DOHH2 (cell line): Measurements from ENCODE around the gene SUMF1.

Experiments
- H3F3A ChIP-seq: fragments of 200-600 bp; sonication (generic), shearing (Covaris generic); 2 replicates; pipeline ENCODE4 v1.6.0; 2016; ENCODE audit warnings: antibody characterized with exemption, mild to moderate bottlenecking; ENCODE audit not compliant: control insufficient read depth, insufficient read depth
- H3K27ac ChIP-seq: fragments of 200-600 bp; sonication (generic); 2 replicates; pipeline ENCODE4 v1.5.1; 2014; ENCODE audit warnings: low read depth, mild to moderate bottlenecking, low read length, moderate library complexity
- H3K27me3 ChIP-seq: fragments of 200-600 bp; sonication (generic); 2 replicates; pipeline ENCODE4 v1.6.1; 2014; ENCODE audit warnings: mild to moderate bottlenecking, low read length, mixed read lengths; ENCODE audit not compliant: control insufficient read depth
- H3K36me3 ChIP-seq: fragments of 200-600 bp; sonication (generic); 2 replicates; pipeline ENCODE4 v1.6.1; 2014; ENCODE audit warnings: mild to moderate bottlenecking, low read length, moderate library complexity, mixed read lengths; ENCODE audit not compliant: control insufficient read depth
- H3K4me1 ChIP-seq: fragments of 200-600 bp; sonication (generic); 2 replicates; pipeline ENCODE4 v1.6.1; 2014; ENCODE audit warnings: mild to moderate bottlenecking, low read length, mixed read lengths; ENCODE audit not compliant: control insufficient read depth
- H3K4me2 ChIP-seq: fragments of 200-600 bp; sonication (generic); 2 replicates; pipeline ENCODE4 v1.6.0; 2014; ENCODE audit warnings: mild to moderate bottlenecking, low read length, moderate library complexity
- H3K4me3 ChIP-seq: fragments of 200-600 bp; sonication (generic); 2 replicates; pipeline ENCODE4 v1.5.1; 2014; ENCODE audit warnings: mild to moderate bottlenecking, low read length, mixed read lengths
- H3K79me2 ChIP-seq: fragments of 200-600 bp; sonication (generic); 2 replicates; pipeline ENCODE4 v1.6.1; 2014; ENCODE audit warnings: mild to moderate bottlenecking, low read length, mixed read lengths; ENCODE audit not compliant: control insufficient read depth
- H3K9me2 ChIP-seq: fragments of 200-600 bp; sonication (generic); replicated peaks from 2 replicates; pipeline ENCODE4 v1.6.1; 2014; ENCODE audit warnings: mild to moderate bottlenecking, low read length, mixed read lengths; ENCODE audit not compliant: control insufficient read depth
- H3K9me3 ChIP-seq: fragments of 200-600 bp; sonication (generic); 2 replicates; pipeline ENCODE4 v1.6.1; 2014; ENCODE audit warnings: antibody characterized with exemption, low read length, mixed read lengths; ENCODE audit not compliant: control insufficient read depth, insufficient read depth
- H4K20me1 ChIP-seq: fragments of 200-600 bp; sonication (generic); 2 replicates; pipeline ENCODE4 v1.6.0; 2014; ENCODE audit warnings: low read depth, mild to moderate bottlenecking, antibody characterized with exemption, low read length, moderate library complexity; ENCODE audit not compliant: control insufficient read depth, insufficient read depth
- EZH2phosphoT487 ChIP-seq: fragments of 200-600 bp; sonication (generic); IDR thresholded peaks from 2 replicates; pipeline ENCODE4 v1.6.1; 2017; ENCODE audit warnings: borderline replicate concordance, mild to moderate bottlenecking, antibody characterized with exemption, low read length, moderate library complexity, mixed read lengths
- TF ChIP-seq, protein P1 (sequence below): fragments of 200-600 bp; sonication (generic); IDR thresholded peaks from one replicate; pipeline ENCODE4 v1.5.1; 2014; ENCODE audit warnings: antibody characterized with exemption, mild to moderate bottlenecking, low read depth, low read length; ENCODE audit not compliant: poor library complexity, severe bottlenecking

Gene SUMF1

DNA sequence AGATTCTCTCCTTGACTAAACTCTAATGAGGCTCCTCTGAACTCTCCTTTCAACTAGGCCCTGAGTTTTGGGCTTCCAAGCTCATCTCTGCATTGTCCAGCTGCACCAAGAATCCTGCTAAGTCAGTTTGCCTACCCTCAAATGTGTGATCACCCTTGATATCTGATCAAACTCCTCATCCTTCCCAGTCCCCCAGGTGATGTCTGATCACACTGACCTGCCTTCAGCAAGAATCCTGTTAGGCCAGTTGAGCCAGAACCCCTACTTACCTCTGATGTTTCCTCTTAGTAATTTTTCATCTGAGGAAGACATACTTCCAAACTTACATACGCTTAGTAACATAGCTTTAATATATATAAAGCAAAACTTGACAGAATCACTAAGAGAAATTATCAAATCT, 28.8 kb downstream of the SUMF1 start:
- Histone ChIP-seq H3K4me1 (no peaks in the 10 kb centered on the region), H3K36me3 (peaks cover 6% of the 10 kb centered on the region), H3K4me2 (no peak overlapping the region), H4K20me1 (no peaks in the 10 kb centered on the region), H3K9me2 (no peaks in the 10 kb centered on the region), H3K27me3 (no peaks in the 10 kb centered on the region), H3K9me3 (0 out of 2 replicates have a peak, but pooled peaks cover 2% of the 10 kb centered on the region), H3K79me2 (no peaks in the 10 kb centered on the region), H3K27ac (no peak overlapping the region), H3K4me3 (no peak overlapping the region), H3F3A (no peaks in the 10 kb centered on the region)
- TF ChIP-seq, protein P1, sequence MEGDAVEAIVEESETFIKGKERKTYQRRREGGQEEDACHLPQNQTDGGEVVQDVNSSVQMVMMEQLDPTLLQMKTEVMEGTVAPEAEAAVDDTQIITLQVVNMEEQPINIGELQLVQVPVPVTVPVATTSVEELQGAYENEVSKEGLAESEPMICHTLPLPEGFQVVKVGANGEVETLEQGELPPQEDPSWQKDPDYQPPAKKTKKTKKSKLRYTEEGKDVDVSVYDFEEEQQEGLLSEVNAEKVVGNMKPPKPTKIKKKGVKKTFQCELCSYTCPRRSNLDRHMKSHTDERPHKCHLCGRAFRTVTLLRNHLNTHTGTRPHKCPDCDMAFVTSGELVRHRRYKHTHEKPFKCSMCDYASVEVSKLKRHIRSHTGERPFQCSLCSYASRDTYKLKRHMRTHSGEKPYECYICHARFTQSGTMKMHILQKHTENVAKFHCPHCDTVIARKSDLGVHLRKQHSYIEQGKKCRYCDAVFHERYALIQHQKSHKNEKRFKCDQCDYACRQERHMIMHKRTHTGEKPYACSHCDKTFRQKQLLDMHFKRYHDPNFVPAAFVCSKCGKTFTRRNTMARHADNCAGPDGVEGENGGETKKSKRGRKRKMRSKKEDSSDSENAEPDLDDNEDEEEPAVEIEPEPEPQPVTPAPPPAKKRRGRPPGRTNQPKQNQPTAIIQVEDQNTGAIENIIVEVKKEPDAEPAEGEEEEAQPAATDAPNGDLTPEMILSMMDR, result no peak
- TF ChIP-seq EZH2phosphoT487, result no peak

DNA sequence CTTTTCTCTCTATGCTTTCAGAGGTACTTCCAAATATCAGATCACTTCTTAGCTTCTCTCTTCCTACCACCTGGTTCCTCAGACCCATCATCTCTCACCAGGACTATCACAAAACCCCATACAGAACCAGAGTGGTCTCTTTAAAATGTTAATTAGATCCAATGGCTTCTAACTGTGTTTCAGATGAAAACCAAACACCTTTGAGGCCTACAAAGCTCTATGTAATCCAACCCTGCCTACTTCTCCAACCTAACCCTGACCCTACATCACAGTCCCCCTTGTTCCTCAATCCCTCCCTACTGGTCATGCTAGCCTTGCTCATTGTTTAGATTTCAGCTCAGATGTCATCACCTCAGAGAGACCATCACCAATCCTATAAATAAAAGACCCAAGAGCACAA, 34.8 kb downstream of the SUMF1 start:
- Histone ChIP-seq H3K4me1 (no peaks in the 10 kb centered on the region), H3K4me3 (no peak overlapping the region), H3K9me2 (no peaks in the 10 kb centered on the region), H3K27me3 (no peaks in the 10 kb centered on the region), H3K9me3 (peaks cover 5% of the 10 kb centered on the region; the same call in 1 of the 2 replicates), H3K79me2 (no peaks in the 10 kb centered on the region), H3K4me2 (no peak overlapping the region), H4K20me1 (no peaks in the 10 kb centered on the region), H3K27ac (no peak overlapping the region), H3F3A (no peaks in the 10 kb centered on the region), H3K36me3 (peaks cover 13% of the 10 kb centered on the region)
- TF ChIP-seq, protein P1, result no peak
- no peak for TF ChIP-seq EZH2phosphoT487

DNA sequence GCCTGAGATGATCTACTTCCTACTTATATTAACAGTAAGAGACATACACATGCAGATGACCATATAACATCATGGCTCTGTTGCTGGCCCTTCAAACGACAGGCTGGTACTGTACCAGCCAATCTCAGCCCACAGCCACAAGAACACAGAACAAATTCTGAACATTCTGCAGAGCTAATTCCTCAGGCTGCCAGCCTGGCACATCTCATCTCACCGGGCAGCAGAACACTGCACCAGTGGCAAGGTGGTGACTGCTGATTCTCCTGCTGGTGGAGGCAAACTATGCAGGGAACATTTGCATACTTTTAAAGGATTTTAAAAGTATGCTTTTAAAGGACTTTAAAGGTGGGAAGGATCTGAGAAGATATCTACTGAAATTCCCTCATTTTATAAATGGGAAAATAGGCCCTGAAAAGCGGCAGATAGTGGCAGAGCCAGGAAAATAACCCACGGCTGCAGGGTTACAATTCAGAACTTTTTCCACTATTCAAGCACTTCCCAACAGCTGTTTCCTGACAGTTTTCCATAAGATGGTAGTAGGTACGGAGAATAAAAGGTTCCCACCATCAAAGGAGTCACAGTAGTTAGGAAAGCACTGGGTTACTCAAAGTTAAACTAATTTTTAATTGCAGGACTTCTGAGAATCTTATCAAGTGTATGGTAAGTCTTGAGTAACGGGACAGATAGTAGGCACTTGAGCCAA, 37.3 kb downstream of the SUMF1 start:
- Histone ChIP-seq H4K20me1 (no peaks in the 10 kb centered on the region), H3K9me2 (no peaks in the 10 kb centered on the region), H3K4me1 (no peaks in the 10 kb centered on the region), H3K4me3 (no peak overlapping the region), H3K27ac (no peak overlapping the region), H3K9me3 (peaks cover 5% of the 10 kb centered on the region; the same call in 1 of the 2 replicates), H3K79me2 (no peaks in the 10 kb centered on the region), H3K4me2 (no peak overlapping the region), H3K36me3 (peaks cover 13% of the 10 kb centered on the region), H3F3A (no peaks in the 10 kb centered on the region), H3K27me3 (no peaks in the 10 kb centered on the region)
- TF ChIP-seq, protein P1, result no peak
- no peak for TF ChIP-seq EZH2phosphoT487
